ENCODE measurements around the gene KCTD17. TPM values are rescaled to one million over a fixed set of nuclear protein-coding genes. Genes with fewer than 3 reads are reported as not detected.

KCTD17 gene
- total RNA-seq, 1 donor from 2014 or later: 63.2 TPM

- intact Hi-C loops (cut with micrococcal nuclease): no loop called here
Observed at GRCh38 chr22:37054056-37054395, 2.5 kb downstream of the KCTD17 start.

GRCh38 chr22:37054600-37055365, 3.2 kb downstream of the KCTD17 start:
- no peak for DNase-seq
- no peak overlapping the region for H3K27ac Mint-ChIP-seq
- peaks cover 13% of the 10 kb centered on the region for H3K4me1 Mint-ChIP-seq
- H3K36me3 Mint-ChIP-seq (ENCODE audit: low read depth): peaks cover 27% of the 10 kb centered on the region
- H3K9me3 Mint-ChIP-seq: no peaks in the 10 kb centered on the region
- H3K4me3 Mint-ChIP-seq: no peak overlapping the region
- intact Hi-C loops (cut with micrococcal nuclease): no loop called here
- H3K27me3 Mint-ChIP-seq: no peaks in the 10 kb centered on the region

More at GRCh38 chr22:37054056-37054395, 2.5 kb downstream of the KCTD17 start:
- peaks cover 25% of the 10 kb centered on the region for H3K36me3 Mint-ChIP-seq (ENCODE audit: low read depth)
- no peak overlapping the region for H3K4me3 Mint-ChIP-seq
- peaks cover 12% of the 10 kb centered on the region for H3K4me1 Mint-ChIP-seq
- H3K27ac Mint-ChIP-seq: no peak overlapping the region
- H3K27me3 Mint-ChIP-seq: no peaks in the 10 kb centered on the region
- no peak for DNase-seq
- no peaks in the 10 kb centered on the region for H3K9me3 Mint-ChIP-seq

GRCh38 chr22:37056246-37056645, 4.7 kb downstream of the KCTD17 start:
- no peak for DNase-seq
- intact Hi-C loops (cut with micrococcal nuclease): no loop called here
- Mint-ChIP-seq H3K27ac (no peak overlapping the region), H3K4me1 (peaks cover 27% of the 10 kb centered on the region), H3K27me3 (no peaks in the 10 kb centered on the region), H3K36me3 (ENCODE audit: low read depth) (peaks cover 34% of the 10 kb centered on the region), H3K4me3 (no peak overlapping the region), H3K9me3 (no peaks in the 10 kb centered on the region)

GRCh38 chr22:37057226-37057625, 5.7 kb downstream of the KCTD17 start:
- DNase-seq: no peak
- intact Hi-C loops (cut with micrococcal nuclease): no loop called here
- Mint-ChIP-seq H3K4me3 (no peak overlapping the region), H3K27ac (no peak overlapping the region), H3K4me1 (peaks cover 29% of the 10 kb centered on the region), H3K36me3 (ENCODE audit: low read depth) (peaks cover 34% of the 10 kb centered on the region), H3K27me3 (no peaks in the 10 kb centered on the region), H3K9me3 (no peaks in the 10 kb centered on the region)

DNA sequence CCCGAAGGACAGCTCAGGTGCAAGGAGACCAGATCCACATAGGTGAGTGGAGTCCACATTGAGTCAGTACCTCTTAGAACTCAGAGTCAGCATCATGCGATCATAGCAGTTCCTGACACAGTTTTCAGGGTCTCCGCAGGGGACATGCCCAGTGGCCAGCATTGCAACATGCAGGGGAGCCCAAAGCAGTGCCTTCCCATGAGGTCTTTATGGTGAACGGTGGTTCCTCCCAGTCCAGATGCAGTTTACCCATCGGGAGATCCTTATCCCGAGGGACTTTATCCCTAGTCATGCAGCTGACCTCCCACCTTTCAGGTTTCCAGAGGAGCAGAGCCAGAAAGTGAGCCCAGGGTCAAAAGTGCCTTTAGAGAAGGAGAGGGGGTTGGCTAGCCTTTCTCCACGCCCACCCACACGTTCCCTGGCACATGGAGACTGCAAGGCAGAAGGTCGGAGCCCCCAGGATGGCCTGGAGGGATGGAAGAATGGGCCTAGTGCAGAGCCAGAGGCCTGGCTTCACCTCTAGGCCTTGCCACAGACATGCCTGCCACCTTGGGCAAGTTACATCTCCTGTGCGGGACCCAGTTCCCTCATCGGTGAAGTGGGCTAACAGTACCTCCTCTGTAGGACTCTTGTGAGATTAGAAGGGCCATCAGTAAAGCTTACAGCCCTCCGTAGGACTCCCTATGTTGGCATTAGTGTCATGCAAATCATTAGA, 6.4 kb downstream of the KCTD17 start:
- no peaks in the 10 kb centered on the region for H3K27me3 Mint-ChIP-seq
- peaks cover 34% of the 10 kb centered on the region for H3K36me3 Mint-ChIP-seq (ENCODE audit: low read depth)
- no peak for DNase-seq

GRCh38 chr22:37058917-37059701, 7.6 kb downstream of the KCTD17 start:
- no peak overlapping the region for H3K27ac Mint-ChIP-seq
- H3K27me3 Mint-ChIP-seq: no peaks in the 10 kb centered on the region
- H3K36me3 Mint-ChIP-seq (ENCODE audit: low read depth): peaks cover 29% of the 10 kb centered on the region
- intact Hi-C loops (cut with micrococcal nuclease): no loop called here
- peaks cover 21% of the 10 kb centered on the region for H3K4me1 Mint-ChIP-seq
- H3K9me3 Mint-ChIP-seq: no peaks in the 10 kb centered on the region
- DNase-seq: no peak
- no peak overlapping the region for H3K4me3 Mint-ChIP-seq

More for the DNA sequence above, 6.4 kb downstream of the KCTD17 start:
- H3K4me1 Mint-ChIP-seq: peaks cover 27% of the 10 kb centered on the region
- no peak overlapping the region for H3K27ac Mint-ChIP-seq
- intact Hi-C loops (cut with micrococcal nuclease): no loop called here
- no peak overlapping the region for H3K4me3 Mint-ChIP-seq
- H3K9me3 Mint-ChIP-seq: no peaks in the 10 kb centered on the region

DNA sequence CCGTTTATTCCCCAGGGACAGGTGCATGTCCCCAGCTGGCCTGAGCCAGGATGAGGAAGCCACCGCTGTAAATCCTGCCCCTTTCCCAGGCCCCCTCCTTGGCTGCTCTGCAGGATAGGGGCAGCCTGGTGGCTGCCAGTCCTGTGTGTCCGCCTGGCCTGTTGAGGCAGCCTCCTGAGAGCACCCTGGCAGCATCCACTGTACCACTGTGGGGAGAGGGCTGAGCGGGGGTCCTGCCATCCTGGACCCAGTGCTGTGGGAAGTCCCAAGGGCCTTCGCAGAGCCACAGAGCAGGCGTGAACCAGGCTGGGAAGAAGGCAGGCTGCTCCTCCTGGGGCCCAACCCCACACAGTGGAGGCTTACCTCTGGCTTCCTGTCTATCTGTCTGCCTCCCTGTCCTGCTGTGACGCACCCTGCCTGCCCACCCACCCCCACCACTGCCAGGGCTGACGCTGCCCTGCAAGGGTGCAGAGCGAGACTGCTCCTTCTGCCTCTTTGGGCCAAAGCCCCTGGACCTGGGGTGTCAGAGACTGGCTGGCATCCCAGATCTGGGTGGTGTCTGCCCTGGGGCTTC, 8.4 kb downstream of the KCTD17 start:
- DNase-seq: no peak
- Mint-ChIP-seq H3K36me3 (ENCODE audit: low read depth) (peaks cover 26% of the 10 kb centered on the region), H3K4me3 (no peak overlapping the region), H3K4me1 (peaks cover 21% of the 10 kb centered on the region), H3K27ac (peak overlapping the region; percentile 45), H3K27me3 (no peaks in the 10 kb centered on the region), H3K9me3 (no peaks in the 10 kb centered on the region)
- intact Hi-C loops (cut with micrococcal nuclease): no loop called here

GRCh38 chr22:37060801-37061610, 9.5 kb downstream of the KCTD17 start:
- Mint-ChIP-seq H3K36me3 (ENCODE audit: low read depth) (peaks cover 20% of the 10 kb centered on the region), H3K9me3 (no peaks in the 10 kb centered on the region), H3K27me3 (no peaks in the 10 kb centered on the region), H3K4me1 (peaks cover 21% of the 10 kb centered on the region), H3K4me3 (peak overlapping the region; percentile 62), H3K27ac (peak overlapping the region; percentile 79)
- intact Hi-C loops (cut with micrococcal nuclease): no loop called here
- peak; percentile 72 for DNase-seq

- H3K27me3 Mint-ChIP-seq: no peaks in the 10 kb centered on the region
- DNase-seq: no peak
- no peaks in the 10 kb centered on the region for H3K9me3 Mint-ChIP-seq
- intact Hi-C loops (cut with micrococcal nuclease): no loop called here
- H3K4me1 Mint-ChIP-seq: peaks cover 21% of the 10 kb centered on the region
- no peak overlapping the region for H3K4me3 Mint-ChIP-seq
- H3K36me3 Mint-ChIP-seq (ENCODE audit: low read depth): peaks cover 16% of the 10 kb centered on the region
- H3K27ac Mint-ChIP-seq: no peak overlapping the region
Observed at GRCh38 chr22:37061611-37062375, 10.3 kb downstream of the KCTD17 start.

- Mint-ChIP-seq H3K4me3 (no peak overlapping the region), H3K27me3 (no peaks in the 10 kb centered on the region), H3K9me3 (no peaks in the 10 kb centered on the region), H3K27ac (no peak overlapping the region), H3K36me3 (ENCODE audit: low read depth) (peaks cover 14% of the 10 kb centered on the region), H3K4me1 (peaks cover 21% of the 10 kb centered on the region)
- intact Hi-C loops (cut with micrococcal nuclease): no loop called here
- no peak for DNase-seq
Observed at GRCh38 chr22:37062376-37062675, 10.8 kb downstream of the KCTD17 start.

DNA sequence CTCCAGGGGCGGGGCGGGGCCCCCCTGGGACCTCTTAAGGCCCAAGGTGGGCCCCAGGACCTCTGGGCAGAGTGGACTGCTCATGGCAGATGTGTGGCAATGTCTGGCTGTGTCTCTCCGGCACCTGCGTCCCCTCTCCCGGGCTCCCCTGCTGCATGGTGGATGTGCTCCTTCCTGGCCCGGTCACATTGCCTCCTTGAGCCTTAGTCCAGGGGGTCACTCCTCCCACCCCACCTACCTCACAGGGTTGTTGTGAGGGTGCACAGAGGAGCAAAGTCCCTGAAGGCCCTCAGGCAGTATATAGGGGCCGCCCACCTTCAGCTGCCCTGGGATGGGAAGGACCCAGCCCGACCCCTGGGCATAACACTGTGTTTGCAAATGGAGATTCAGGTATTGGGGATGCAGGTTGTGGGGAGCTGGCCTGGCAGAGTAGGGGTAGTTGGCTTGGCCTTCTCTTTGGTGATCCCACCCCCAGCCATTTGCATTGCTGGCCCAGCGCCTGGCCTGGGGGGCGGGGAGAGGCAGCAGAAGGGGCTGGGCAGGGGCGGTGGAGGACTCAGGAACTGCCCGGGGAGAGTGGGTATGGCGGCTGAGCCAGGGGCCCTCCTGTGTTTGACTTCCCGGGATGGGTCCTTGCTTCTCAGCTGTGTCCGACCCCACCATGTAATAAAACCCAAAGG, 11.3 kb downstream of the KCTD17 start:
- intact Hi-C loops (cut with micrococcal nuclease): no loop called here
- Mint-ChIP-seq H3K27me3 (no peaks in the 10 kb centered on the region), H3K4me3 (no peak overlapping the region), H3K27ac (no peak overlapping the region), H3K36me3 (ENCODE audit: low read depth) (peaks cover 11% of the 10 kb centered on the region), H3K4me1 (peaks cover 21% of the 10 kb centered on the region), H3K9me3 (no peaks in the 10 kb centered on the region)
- no peak for DNase-seq

Data from activated CD4-positive, alpha-beta T cell treated with anti-CD3 and anti-CD28 coated beads, Interleukin-2, amount 10 ng/mL, durations not matched to agents 24 days and 14 days (primary cell).